Inflammatory macrophage treated with lipopolysaccharide for 4 hours (primary cell): ENCODE data around the gene RYR3.
A peak's percentile ranks its signal among the peaks of the same experiment; 100 is the strongest.

ENCODE experiments used
- DNase-seq: peaks from one replicate; pipeline ENCODE4 v3.0.0-alpha.2; 2020

RYR3 gene

DNA sequence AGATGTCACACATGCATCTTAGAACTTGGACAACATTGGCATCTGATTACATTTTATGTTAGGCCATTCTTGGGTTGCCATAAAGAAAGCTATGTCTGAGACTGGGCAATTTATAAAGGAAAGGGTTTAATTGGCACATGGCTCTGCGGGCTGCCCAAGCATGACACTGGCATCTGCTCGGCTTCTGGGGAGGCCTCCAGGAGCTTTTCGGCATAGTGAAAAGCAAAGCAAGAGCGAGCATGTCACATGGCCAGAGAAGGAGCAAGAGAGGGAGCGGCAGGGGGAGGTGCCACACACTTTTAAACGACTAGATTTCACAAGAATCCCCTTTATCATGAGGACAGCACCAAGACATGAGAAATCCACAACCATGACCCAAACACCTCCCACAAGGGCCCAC, 11.3 kb downstream of the RYR3 start:
- DNase-seq, result no peak

DNA sequence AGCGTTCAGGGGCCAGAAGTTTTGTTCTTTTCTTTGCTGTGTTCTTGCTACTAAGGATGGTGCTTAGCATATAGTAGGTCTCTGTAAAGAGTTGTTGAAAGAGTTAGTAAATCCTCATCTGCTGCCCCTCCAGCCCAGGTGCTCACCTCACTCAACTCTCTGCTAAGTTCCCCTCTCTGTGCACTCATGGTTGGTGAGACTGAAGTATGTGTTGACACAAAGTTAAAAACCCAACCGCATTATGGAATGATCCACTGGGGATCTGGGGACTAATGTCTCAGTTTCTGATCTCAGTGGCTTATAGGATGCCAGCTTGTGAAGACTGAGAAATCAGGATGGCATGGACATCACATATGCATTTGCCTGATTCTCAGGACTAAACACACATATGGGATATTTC, 13.8 kb downstream of the RYR3 start:
- DNase-seq, result no peak

DNA sequence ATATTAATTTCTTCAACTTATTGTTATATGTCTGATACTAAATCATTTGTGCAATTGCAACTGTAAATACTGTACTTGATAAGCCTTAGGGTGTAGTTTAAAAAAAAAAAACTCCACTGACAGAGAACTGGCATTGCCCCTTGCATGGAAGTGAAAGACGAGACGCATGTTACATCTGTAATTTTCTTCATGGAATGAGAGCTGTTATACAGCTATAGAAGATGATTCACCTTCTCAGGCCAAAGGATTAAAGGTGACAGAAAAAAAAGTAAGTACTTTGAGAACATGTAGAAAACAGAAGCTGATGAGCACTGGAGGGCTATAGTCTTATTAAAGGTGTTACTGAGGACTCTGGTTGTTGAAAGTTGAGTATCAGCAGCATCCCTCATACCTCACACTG, 16.1 kb downstream of the RYR3 start:
- DNase-seq, result no peak

DNA sequence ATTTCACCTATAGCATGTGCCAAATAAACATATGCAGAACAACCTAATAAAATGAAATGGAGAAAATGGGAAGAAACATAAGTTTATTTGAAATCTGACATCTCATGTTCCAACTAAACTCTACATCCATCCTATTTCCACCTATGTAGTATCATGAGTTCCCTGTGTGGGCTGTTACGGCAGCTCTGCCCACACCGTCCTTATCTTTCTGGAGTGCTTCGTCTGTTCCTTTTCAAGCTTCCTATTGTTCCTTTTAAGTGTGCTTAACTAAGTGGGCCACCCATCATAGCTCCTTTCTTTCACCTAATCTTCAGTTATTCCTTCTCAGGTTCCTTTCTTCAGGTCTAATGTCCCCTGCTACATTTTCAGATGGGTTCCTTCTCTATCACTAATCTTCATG, 17.3 kb downstream of the RYR3 start:
- no peak for DNase-seq

DNA sequence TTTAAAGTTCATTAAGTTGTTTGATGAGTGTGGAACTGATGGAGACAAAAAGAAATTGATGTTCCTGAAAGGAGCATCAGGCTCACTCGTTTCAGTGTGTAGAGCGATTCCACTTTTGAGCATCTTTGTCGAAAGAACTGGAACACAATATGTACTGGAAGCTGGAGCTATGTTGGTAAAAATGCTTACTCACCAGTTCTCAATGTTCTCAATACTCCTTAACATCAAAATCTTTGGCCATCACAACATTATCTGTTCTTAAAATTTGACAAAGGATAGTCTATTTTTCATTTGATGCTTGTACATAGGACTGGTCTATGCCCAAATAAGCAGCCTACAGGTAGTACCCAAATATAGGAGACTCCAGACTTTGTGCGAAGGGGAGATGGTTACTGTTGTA, 18.7 kb downstream of the RYR3 start:
- DNase-seq, result no peak

DNA sequence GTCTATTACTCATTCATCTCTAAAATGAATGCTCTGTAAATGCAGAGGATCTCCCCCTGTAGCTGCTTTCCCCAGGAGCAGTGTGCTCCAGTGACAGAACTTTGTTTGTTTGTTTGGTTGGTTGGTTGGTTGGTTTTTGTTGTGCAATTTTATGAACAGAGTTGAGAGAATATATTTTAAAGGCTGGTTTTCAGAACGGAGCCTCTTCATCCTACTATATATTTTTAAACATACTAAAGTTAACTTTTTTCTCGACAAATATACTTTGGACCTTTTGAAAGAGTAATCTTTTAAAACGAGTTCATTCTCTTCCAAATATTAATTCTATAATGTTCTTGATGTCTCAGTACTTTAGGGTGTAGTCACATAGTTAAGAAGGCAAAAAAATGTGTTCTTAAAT, 20.2 kb downstream of the RYR3 start:
- DNase-seq, result no peak

DNA sequence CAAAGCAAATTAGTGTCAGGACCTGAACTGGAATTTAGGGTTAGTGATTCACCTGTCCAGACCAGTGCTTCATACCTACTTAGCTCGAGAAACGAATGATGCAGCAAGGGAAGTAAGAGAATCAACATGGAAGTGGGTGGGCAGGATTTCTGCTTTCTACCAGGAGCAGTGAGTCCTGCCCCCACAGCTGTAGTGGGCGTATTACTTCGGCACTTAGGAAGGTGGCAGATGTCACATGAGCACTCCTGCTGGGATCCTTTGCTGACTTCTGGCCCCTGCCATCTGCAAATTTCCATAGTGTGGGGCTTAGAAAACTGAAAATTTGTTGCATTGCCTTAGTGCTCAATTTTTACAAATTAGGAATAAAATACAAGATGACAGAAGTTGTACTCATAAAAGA, 31.2 kb downstream of the RYR3 start:
- DNase-seq, result no peak

DNA sequence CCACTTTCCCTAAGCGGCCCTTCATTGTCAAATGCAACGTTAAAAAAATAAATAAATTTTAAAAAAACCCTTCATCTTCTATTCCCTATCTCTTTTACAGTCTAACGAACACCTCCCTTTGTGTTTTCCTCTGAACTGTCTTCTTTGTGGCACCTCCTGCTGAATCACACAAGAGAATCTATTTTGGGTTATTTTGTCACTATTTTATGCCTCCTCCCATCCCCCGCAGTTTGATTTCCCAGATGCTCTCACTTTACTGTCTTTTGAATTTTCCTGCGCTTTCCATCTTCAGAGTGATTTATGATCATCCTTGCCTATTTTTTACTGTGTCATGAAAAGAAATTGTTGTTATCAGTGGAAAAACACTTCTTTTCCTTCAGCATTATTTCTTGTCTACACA, 32.5 kb downstream of the RYR3 start:
- DNase-seq, result no peak

DNA sequence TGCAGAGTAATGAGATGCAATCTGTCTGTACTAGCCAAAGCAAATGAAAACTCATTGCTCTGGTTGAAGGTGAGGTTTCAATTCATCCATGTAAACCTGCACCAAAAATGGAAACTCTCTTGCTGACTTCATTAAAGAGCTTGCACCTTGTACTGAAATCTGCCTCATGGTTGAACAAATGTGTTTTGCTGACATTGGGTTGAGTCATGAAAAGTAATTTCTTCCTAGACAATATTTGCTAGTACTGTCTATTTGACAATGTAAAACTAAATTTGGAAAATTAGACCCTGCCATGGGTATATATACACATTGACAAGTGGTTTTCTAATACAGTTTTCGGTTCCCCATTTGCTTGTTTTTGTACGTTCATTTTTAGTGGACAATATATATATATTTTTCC, 33.3 kb downstream of the RYR3 start:
- DNase-seq, result no peak

DNA sequence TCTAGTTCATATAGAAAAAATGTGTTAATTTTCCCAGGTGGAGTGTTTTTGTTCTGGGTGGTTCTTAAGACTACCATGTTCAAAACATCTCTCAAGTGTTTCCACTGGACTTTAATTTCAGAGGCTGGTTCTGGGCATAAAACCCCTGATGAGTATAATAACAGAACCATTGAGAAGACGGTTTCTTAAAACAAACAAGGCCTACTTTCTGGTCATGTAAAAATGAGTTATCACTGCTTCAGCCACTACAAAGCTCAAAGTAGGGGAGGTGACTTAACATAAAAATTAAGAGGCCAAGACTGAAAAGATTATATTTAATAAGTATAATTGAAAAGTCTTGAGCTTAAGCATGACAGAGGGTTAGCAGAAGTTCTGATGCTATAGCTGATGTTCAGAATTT, 33.8 kb downstream of the RYR3 start:
- DNase-seq, result no peak

DNA sequence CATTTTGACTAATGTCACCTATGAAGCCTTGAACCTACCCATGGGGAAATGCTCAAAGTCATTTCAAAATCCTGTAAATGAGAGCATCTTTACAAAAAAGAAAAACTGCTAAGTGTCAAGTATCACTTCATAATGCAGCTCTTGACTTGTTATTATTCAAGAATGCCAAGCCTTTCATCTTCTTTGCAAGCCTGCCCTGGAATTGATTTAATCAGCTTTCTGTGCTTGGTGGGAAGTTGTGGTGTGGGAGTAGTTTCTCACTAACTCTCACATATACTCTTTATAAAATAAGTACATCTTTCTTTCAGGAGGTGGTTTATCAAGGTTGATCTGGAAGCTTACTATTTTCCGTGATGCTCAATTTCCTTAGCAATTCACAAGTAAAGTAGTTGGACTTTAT, 43.6 kb downstream of the RYR3 start:
- no peak for DNase-seq

DNA sequence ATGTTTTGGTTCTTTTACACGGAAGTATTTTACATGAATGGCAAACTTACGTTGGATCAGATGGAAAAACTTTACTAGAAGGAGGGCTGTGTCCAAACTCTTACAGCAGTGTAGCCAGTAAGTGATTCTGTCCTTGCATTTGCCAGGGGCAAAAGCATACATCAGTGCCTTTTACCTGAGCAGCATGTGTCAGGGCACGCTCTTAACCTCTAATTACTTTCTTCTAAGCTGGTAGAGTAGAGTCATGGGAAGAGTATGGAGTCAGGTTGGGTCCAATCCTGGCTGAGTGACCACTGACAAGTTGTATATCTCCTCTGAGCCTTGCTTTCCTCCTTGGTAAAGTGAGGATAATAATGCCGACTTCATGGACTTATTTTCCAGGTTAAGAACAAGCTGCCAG, 47.1 kb downstream of the RYR3 start:
- DNase-seq, result no peak

DNA sequence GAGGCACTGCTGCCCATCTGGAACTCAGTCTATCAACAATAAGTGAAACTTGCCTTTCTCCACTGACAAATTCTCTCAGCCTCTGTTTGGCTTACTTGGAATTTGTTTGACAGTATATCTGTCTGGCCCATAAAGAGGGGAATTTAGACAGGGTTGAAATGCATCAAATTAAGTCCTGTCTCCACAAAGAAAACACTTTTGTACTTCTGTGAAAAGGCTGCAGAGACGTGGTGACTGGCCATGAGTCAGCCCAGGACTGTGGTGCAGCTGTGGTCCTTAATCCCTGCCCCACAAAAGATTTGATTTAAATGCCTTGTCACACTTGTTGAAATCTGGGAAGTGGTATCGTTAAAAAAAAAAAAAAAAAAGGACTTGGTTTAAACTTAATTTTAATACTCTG, 47.5 kb downstream of the RYR3 start:
- no peak for DNase-seq

DNA sequence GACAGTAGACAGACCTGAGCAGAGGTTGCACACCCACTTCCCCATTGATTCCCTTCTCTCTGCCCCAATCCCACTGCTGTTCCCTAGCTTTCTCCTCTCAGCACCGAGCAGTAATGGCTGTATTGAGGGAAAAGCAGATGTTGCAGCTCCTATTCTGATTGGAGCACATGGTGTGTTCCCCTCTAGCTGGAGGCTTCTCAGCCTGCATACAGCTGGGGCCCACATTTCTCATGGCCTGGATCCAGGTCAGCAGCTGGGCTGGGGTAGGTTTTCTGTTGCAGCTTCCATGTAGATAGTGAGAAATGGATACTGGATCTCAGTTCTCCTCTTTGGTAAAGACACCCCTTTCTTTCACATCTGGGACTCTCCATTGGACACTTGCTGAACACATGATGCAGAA, 50.1 kb downstream of the RYR3 start:
- no peak for DNase-seq

DNA sequence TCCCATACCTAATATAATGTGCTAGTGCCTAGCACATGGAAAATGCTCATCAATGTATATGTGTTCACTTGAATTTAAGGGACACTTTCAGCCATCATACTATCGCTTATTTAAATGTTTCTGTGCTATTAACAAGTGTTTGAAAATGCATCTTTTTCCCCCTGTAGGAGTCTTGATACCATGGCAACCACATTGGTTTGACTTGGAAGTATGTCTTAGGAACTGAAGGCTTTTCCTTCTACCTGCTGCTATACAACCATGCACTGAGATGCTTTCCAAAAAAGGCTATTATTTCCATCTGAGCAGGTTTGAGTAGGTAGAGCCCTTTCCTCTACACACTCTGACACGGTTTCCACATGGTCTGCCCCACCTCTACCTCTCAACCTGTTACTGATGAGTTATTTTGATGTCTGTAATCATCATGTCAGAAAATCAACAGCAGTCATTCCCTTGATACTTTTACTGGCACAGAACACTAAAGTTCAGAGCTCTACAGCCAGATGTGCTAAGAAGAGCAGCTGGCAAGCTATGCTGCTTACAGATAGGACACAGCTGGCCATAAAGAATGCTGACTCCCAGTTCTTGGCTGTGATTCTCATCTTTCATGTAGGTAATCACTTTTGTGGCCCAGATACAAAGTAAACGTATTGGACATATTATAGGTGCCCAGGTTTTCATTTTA, 59.3 kb downstream of the RYR3 start:
- no peak for DNase-seq

DNA sequence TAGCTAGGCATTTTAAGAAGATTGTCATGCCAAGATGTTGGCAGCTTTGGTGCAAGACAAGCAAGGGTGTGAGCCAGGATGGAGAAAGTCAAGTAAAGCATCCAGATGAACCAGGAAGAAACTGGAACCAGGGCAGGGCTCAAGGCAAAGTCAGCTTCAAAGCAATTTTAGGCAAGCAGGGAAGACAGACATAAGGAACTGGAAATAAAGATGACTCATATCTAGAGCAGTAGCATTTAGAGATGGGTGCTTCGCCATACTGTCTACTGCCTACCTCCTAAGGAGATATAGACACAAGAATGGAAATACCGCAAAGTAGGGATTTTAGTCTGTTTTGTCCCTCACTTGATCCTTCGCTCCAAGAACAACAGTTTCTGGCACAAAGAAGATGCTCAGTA, 59.9 kb downstream of the RYR3 start:
- DNase-seq, result peak; percentile 9

DNA sequence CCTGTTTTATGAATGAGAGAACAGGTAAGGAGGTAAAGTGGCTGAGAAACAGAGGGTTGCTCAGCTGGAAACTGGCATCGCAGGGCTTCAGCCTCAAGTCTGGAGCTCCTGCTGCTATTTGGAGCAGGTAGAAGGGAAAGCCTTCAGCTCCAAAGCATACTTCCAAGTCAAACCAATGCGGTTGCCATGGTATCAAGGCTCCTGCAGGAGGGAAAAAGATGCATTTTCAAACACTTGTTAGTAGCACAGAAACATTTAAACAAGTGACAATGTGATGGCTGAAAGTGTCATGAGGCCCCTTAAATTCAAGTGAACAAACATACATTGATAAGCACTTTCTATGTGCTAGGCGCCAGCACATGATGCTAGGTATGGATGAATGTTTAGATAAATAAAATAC, 60.4 kb downstream of the RYR3 start:
- no peak for DNase-seq

DNA sequence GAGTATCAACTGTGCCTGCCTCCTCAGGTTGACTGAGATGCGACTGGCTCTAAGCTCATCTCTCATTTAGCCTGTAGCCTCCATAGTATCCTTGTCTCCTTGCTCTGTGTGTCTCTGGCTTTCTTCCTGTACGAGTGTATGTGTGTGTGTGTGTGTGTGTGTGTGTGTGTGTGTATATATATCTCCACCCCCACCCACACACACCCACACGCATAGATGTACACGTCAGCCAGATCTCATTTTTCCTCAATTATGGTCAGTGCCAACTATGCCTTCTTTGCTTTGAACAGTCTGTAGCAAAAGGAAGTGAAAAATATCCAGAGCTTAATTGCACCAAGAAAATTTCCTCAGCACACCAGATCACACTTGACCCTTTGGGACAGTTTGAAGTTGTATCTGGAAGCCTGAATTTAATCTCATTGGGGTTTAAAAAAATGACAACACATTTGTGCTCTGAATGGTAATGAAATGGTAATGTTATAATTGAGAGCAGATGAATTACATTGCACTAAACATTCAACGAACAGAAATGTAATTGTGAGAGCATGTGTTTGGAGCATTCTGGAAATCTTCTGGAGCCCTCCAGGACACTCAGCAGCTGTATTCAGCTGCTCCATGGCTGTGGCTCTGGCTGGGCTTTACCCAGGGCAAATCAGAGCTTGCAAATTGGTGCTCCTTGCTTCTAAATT, 63.6 kb downstream of the RYR3 start:
- no peak for DNase-seq

DNA sequence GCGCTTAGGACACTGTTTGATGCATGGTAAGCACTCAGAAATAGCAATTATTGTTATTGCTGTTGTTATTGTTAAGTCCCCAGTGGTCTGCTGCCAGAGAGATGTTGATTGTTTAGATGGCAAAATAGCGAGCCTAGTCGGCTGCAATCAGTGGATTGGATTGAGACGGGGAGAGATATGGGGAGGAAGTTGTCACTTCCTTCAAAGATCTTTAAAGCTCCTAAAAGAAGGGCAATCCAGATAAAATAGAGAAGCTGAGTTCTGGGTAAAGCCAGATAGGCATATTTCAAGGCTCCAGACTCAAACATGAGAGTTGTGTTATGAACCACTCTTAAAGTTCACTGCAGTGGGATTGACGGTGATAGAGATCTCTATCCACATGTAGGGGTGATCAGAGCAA, 64.5 kb downstream of the RYR3 start:
- DNase-seq, result peak; percentile 21

DNA sequence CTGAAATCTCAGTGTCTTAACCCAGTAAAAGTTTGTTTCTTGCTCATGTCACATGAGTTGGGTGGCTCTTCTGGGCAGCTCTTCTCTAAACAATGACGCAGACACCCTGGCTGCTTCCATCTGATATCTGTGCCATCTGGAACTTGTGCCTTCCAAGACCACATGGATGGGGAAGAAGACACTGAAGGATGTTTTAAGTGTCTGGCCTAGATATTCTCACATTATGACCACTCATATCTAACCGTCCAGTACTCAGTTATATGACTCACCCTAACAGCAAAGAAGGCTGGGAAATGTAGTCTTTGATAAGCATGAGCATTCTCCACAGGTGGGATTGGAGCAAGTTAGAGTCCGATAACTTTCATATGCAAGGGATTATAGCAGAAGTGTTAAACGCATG, 66.4 kb downstream of the RYR3 start:
- DNase-seq, result no peak

DNA sequence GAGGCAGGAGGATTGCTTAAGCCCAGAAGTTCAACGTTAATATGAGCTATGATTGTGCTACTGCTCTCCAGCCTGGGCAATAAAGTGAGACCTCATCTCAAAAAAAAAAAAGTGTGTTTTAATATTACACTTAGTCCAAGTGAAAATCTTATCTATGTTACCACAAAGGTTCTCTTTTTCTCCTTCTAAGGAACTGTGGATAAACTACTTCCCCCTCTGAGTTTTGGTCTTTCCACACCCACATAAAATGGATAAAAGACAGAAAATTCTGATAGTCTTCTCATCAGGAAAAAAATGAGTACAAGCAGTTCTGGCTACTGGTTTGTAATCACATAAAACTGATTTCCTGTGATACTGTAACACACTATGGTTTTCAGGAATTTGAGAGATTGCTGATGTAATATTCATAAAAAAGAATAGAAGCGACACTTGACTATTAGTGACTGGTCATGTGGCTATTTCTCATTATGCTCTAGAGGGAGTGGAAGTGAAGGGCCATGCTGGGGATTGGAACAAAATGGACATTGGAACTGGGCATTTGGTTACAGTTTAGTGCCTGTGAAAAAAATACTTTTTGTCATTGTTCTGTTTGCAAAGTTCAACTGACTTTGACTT, 68.2 kb downstream of the RYR3 start:
- peak; percentile 47 for DNase-seq

DNA sequence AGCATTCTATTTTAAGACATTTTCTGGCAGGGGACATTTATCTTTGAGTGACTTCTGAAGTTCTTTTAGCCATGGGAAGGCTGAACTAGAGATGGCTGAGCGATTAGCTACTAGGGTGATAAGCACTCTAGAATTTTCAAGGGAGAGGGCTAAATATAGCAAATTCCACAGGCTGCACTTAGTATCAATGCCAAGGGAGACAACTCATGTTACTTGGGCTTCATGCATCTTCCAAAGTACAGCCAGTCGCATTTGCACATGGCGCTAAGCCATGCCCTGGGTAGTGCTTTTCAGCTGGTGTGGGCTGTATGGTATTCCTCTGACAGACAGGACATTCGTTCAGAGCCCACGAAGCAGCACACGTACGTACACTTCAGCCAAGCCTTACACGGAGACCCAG, 69.6 kb downstream of the RYR3 start:
- no peak for DNase-seq

DNA sequence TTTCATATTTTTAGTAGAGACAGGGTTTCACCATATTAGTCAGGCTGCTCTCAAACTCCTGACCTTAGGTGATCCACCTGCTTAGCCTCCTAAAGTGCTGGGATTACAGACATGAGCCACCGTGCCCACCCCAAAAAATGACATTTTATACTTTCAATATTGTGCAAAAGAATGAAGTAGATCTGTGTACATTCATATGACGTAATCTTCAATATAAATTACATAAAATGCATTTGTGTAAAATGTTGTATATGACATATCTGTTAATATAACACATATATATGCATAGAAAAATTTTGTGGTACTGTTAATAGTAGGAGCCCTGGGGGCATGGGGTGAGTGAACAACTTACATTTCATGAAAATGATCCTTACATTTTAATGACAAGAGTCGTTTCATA, 71.7 kb downstream of the RYR3 start:
- DNase-seq, result no peak

DNA sequence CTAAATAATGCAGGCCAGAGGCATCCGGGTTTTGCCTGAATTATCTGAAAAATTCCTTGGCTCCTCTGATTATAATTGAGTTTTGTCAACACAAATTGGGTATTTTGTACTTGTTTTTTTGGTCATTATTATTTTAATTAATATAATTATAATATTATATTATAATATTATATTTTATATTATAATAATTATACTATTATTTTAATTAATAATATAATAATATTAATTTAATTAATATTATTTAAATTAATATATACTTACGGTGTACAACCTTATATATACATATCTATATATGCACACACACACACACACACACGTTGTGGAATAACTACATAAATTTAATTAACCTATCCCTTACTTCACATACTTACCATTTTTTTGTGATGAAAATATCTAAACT, 73.5 kb downstream of the RYR3 start:
- no peak for DNase-seq

DNA sequence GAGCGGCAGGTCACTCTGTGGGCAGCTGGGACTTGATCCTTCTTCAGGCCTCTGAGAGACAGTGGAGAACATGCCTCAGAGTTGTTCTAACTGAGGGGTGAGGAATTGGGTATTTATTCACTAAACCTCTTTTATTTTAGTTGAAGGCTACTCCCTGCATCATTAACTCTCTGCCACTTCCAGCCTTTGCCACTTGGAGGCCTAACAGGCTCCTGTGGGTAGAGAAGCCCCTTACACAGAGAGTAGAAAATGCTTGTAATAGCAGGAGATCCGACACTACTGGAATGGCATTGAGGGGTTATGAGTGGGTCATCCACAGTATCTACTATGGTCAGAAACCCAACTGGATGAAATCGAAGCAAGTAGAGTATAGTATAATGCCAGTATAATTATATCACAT, 81.7 kb downstream of the RYR3 start:
- no peak for DNase-seq
